Neuronal stem cell (in vitro differentiated cells): ENCODE data around the gene DNAH2.

Experiments used
- DNase-seq: peaks from one replicate; pipeline ENCODE4 v3.0.0-alpha.2; 2013; ENCODE audit warnings: low spot score
- H2AFZ ChIP-seq: one replicate; pipeline ENCODE4 v1.6.1; 2013; ENCODE audit warnings: mild to moderate bottlenecking, low read length, inconsistent platforms
- H2AK5ac ChIP-seq: 2 replicates; pipeline ENCODE4 v1.6.1; 2013; ENCODE audit warnings: low read depth, mild to moderate bottlenecking, inconsistent platforms, low read length, moderate library complexity, mixed read lengths
- H2BK120ac ChIP-seq: 2 replicates; pipeline ENCODE4 v1.6.1; 2013; ENCODE audit warnings: low read depth, mild to moderate bottlenecking, inconsistent platforms, low read length, moderate library complexity, mixed read lengths
- H2BK12ac ChIP-seq: one replicate; pipeline ENCODE4 v1.6.1; 2013; ENCODE audit warnings: low read length, inconsistent platforms
- H2BK15ac ChIP-seq: 2 replicates; pipeline ENCODE4 v1.6.1; 2013; ENCODE audit warnings: mild to moderate bottlenecking, low read length, inconsistent platforms, mixed read lengths
- H2BK5ac ChIP-seq: one replicate; pipeline ENCODE4 v1.6.1; 2013; ENCODE audit warnings: inconsistent platforms, mild to moderate bottlenecking, low read length, moderate library complexity
- H3K14ac ChIP-seq: one replicate; pipeline ENCODE4 v1.6.1; 2013; ENCODE audit warnings: low read length, inconsistent platforms
- H3K18ac ChIP-seq: 2 replicates; pipeline ENCODE4 v1.6.1; 2013; ENCODE audit warnings: low read length, inconsistent platforms
- H3K23ac ChIP-seq: 2 replicates; pipeline ENCODE4 v1.6.1; 2013; ENCODE audit warnings: low read depth, mild to moderate bottlenecking, mixed read lengths, low read length, inconsistent platforms; ENCODE audit not compliant: poor library complexity
- H3K27ac ChIP-seq: replicated peaks from 3 replicates; pipeline ENCODE4 v1.5.1; 2013; ENCODE audit warnings: low read length, inconsistent platforms
- H3K27me3 ChIP-seq, 3 experiments: 2 replicates each; pipeline ENCODE4 v1.6.1; 2013; ENCODE audit warnings: low read length in 3 of 3, mild to moderate bottlenecking in 2 of 3, inconsistent platforms in 1 of 3, low read depth in 1 of 3, mixed read lengths in 1 of 3, moderate library complexity in 1 of 3; ENCODE audit not compliant: control insufficient read depth in 3 of 3, insufficient read depth in 3 of 3
- H3K36me3 ChIP-seq, 2 donors: replicated peaks in 1 of 2; 2 replicates each; pipeline ENCODE4 v1.6.1; 2013; ENCODE audit warnings: low read length in 2 of 2; ENCODE audit not compliant: control insufficient read depth in 2 of 2, insufficient read depth in 2 of 2
- H3K4ac ChIP-seq: 2 replicates; pipeline ENCODE4 v1.6.1; 2013; ENCODE audit warnings: inconsistent platforms, mild to moderate bottlenecking, low read length, moderate library complexity
- H3K4me1 ChIP-seq, 2 donors: 1 replicate in 1 of 2; 2 replicates in 1 of 2; pipeline ENCODE4 v1.6.1; 2013; ENCODE audit warnings: low read length in 2 of 2, low read depth in 1 of 2; ENCODE audit not compliant: control insufficient read depth in 2 of 2, insufficient read depth in 1 of 2
- H3K4me2 ChIP-seq: one replicate; pipeline ENCODE4 v1.6.1; 2013; ENCODE audit warnings: mild to moderate bottlenecking, low read length, inconsistent platforms; ENCODE audit not compliant: insufficient read depth, poor library complexity, severe bottlenecking
- H3K4me3 ChIP-seq, 2 donors: 2 replicates each; pipeline ENCODE4 v1.5.1; 2013; ENCODE audit warnings: low read length in 2 of 2, mild to moderate bottlenecking in 2 of 2, inconsistent platforms in 1 of 2, moderate library complexity in 1 of 2
- H3K79me1 ChIP-seq: one replicate; pipeline ENCODE4 v1.6.1; 2013; ENCODE audit warnings: low read depth, mild to moderate bottlenecking, inconsistent platforms, low read length, moderate library complexity
- H3K9ac ChIP-seq: one replicate; pipeline ENCODE4 v1.6.1; 2013; ENCODE audit warnings: mild to moderate bottlenecking, low read depth, low read length, inconsistent platforms; ENCODE audit not compliant: poor library complexity
- H3K9me3 ChIP-seq, 2 donors: replicated peaks in 1 of 2; 2 replicates each; pipeline versions ENCODE3 to v1.6.1; 2013; ENCODE audit warnings: low read length in 2 of 2, mild to moderate bottlenecking in 2 of 2, inconsistent platforms in 1 of 2, low read depth in 1 of 2, mixed read lengths in 1 of 2, moderate library complexity in 1 of 2; ENCODE audit not compliant: control insufficient read depth in 2 of 2, insufficient read depth in 1 of 2
- H4K8ac ChIP-seq: one replicate; pipeline ENCODE4 v1.6.1; 2013; ENCODE audit warnings: low read depth, mild to moderate bottlenecking, inconsistent platforms, low read length, moderate library complexity
- H4K91ac ChIP-seq: one replicate; pipeline ENCODE4 v1.6.1; 2013; ENCODE audit warnings: low read length, low read depth, mild to moderate bottlenecking, inconsistent platforms; ENCODE audit not compliant: poor library complexity
- WGBS, 2 donors: extraction: QIAGEN DNeasy Blood & Tissue Kit; methylation state at CpG; one replicate each; pipeline ENCODE4 v1.1.7; 2013; ENCODE audit warnings: missing lambda C conversion rate in 2 of 2, mixed read lengths in 1 of 2; ENCODE audit not compliant: insufficient read length in 2 of 2, insufficient replicate concordance in 1 of 2; ENCODE audit errors: extremely low coverage in 2 of 2; 5-methylcytosine and 5-hydroxymethylcytosine counted together

The DNAH2 gene

GRCh38 chr17:7864995-7865650 is 147.6 kb downstream of the DNAH2 start:
- Histone ChIP-seq H3K9me3 (no peaks in the 10 kb centered on the region), H3K18ac (no peak overlapping the region), H2BK5ac (no peak overlapping the region), H3K9ac (no peak overlapping the region), H3K23ac (no peak overlapping the region), H4K91ac (no peak overlapping the region), H2BK12ac (no peak overlapping the region), H3K36me3 (peaks cover 0 to 68% of the 10 kb centered on the region in 2 donors), H4K8ac (no peak overlapping the region), H3K4me1 (no peaks in the 10 kb centered on the region), H3K4me3 (no peak overlapping the region), H2AFZ (no peak overlapping the region), H2BK120ac (no peak overlapping the region), H3K4ac (no peak overlapping the region), H3K14ac (no peak overlapping the region), H2BK15ac (no peak overlapping the region), H3K79me1 (no peaks in the 10 kb centered on the region), H3K27me3 (no peaks in the 10 kb centered on the region), H3K27ac (no peak overlapping the region), H3K4me2 (no peak overlapping the region), H2AK5ac (no peak overlapping the region)
- no peak for DNase-seq
- whole genome bisulfite sequencing, 2 donors, result no CpG with 5 or more reads among the region's 5 CpGs

- DNase-seq, result no peak
Measured at GRCh38 chr17:7867881-7868329, 150.4 kb downstream of the DNAH2 start.

DNA sequence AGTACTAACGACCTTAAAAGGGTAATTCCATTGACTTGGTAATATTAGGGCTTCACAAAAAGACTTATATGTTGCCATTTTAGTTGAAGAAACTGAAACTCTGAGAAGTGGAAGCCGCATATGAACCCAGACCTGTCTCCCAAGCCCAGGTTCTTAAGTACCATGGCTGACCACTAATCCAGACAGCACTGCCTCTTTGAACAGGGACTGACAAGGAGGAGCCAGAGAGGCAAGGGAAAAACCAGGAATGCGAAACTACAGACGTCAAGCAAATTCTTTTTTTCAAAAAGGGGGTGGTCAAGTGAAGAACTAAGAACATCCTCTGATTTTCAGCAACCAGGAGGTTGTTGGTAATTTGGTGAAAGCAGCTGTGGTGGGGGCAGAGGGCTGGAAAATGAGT is 155.5 kb downstream of the DNAH2 start:
- no peak overlapping the region for H3K4me3 ChIP-seq
- no peak overlapping the region for H3K9ac ChIP-seq
- H2BK12ac ChIP-seq, result no peak overlapping the region
- no peaks in the 10 kb centered on the region for H3K9me3 ChIP-seq
- no peak overlapping the region for H3K23ac ChIP-seq
- H3K27me3 ChIP-seq, result no peaks in the 10 kb centered on the region
- H2BK5ac ChIP-seq, result no peak overlapping the region
- no peaks in the 10 kb centered on the region for H3K79me1 ChIP-seq
- no peak overlapping the region for H2AFZ ChIP-seq
- no peak for DNase-seq
- H4K8ac ChIP-seq, result no peak overlapping the region
- peaks cover 0 to 70% of the 10 kb centered on the region in 2 donors for H3K36me3 ChIP-seq
- H4K91ac ChIP-seq, result no peak overlapping the region
- H3K4me1 ChIP-seq, result no peaks in the 10 kb centered on the region
- WGBS, 2 donors, result no CpG with 5 or more reads among the region's 4 CpGs
- no peak overlapping the region for H3K27ac ChIP-seq
- H3K4ac ChIP-seq, result no peak overlapping the region
- H2AK5ac ChIP-seq, result no peak overlapping the region
- no peak overlapping the region for H2BK120ac ChIP-seq
- no peak overlapping the region for H3K4me2 ChIP-seq
- no peak overlapping the region for H3K14ac ChIP-seq
- no peak overlapping the region for H2BK15ac ChIP-seq
- H3K18ac ChIP-seq, result no peak overlapping the region

More at GRCh38 chr17:7867881-7868329, 150.4 kb downstream of the DNAH2 start:
- no peak overlapping the region for H3K4me3 ChIP-seq
- H3K23ac ChIP-seq, result no peak overlapping the region
- no peak overlapping the region for H3K27ac ChIP-seq
- H2BK15ac ChIP-seq, result no peak overlapping the region
- no CpG with 5 or more reads among the region's 5 CpGs for WGBS, 2 donors
- H4K91ac ChIP-seq, result no peak overlapping the region
- peaks cover 0 to 62% of the 10 kb centered on the region in 2 donors for H3K36me3 ChIP-seq
- H2BK120ac ChIP-seq, result no peak overlapping the region
- no peak overlapping the region for H3K4ac ChIP-seq
- no peaks in the 10 kb centered on the region for H3K27me3 ChIP-seq
- no peak overlapping the region for H3K14ac ChIP-seq
- H2BK5ac ChIP-seq, result no peak overlapping the region
- H2BK12ac ChIP-seq, result no peak overlapping the region
- no peaks in the 10 kb centered on the region for H3K9me3 ChIP-seq
- H2AFZ ChIP-seq, result no peak overlapping the region
- no peak overlapping the region for H3K9ac ChIP-seq
- H3K79me1 ChIP-seq, result no peaks in the 10 kb centered on the region
- no peak overlapping the region for H3K4me2 ChIP-seq
- no peaks in the 10 kb centered on the region for H3K4me1 ChIP-seq
- H2AK5ac ChIP-seq, result no peak overlapping the region
- H3K18ac ChIP-seq, result no peak overlapping the region
- H4K8ac ChIP-seq, result no peak overlapping the region

DNA sequence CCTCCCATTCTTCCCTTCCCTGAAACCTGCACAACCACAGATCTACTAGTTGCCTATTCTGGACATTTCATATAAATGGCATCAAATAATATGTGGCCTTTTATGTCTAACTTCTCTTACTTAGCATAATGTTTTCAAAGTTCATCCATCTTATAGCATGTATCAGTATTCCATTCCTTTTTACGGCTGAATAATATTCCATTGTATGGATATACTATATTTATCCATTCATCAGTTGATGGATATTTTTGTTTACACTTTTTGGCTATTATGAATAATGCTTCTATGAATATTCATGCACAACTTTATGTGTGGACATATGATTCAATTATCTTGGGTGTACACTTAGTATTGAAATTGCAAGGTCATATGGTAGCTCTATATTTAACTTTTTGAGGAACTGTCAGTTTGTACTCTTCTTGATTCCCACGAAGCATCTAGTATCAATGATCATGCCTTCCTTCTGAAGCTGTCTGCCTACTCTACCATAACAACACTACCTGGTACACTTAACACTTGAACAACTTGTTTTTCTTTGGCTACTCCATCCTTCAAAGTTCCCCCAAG is 158.3 kb downstream of the DNAH2 start:
- Histone ChIP-seq H4K91ac (no peak overlapping the region), H2AFZ (no peak overlapping the region), H3K4me2 (no peak overlapping the region), H3K23ac (no peak overlapping the region), H4K8ac (no peak overlapping the region), H3K18ac (no peak overlapping the region), H3K4ac (no peak overlapping the region), H2BK12ac (no peak overlapping the region), H2BK120ac (no peak overlapping the region), H3K27me3 (no peaks in the 10 kb centered on the region), H3K79me1 (no peaks in the 10 kb centered on the region), H3K36me3 (peaks cover 3 to 89% of the 10 kb centered on the region in 2 donors), H2AK5ac (no peak overlapping the region), H2BK5ac (no peak overlapping the region), H3K4me1 (no peaks in the 10 kb centered on the region), H3K14ac (no peak overlapping the region), H3K27ac (no peak overlapping the region), H2BK15ac (no peak overlapping the region), H3K9me3 (no peaks in the 10 kb centered on the region), H3K9ac (no peak overlapping the region), H3K4me3 (no peak overlapping the region)
- WGBS, 2 donors, result no CpG with 5 or more reads among the region's 2 CpGs
- no peak for DNase-seq
